Progenitor cell of endocrine pancreas (in vitro differentiated cells): Measurements from ENCODE around the gene PSMG3. TPM values are rescaled to one million over a fixed set of nuclear protein-coding genes. Genes with fewer than 3 reads are reported as not detected.

Experiments
- DNase-seq: peaks from one replicate; pipeline ENCODE4 v3.0.0; 2021; ENCODE audit warnings: low spot score; ENCODE audit not compliant: unreplicated experiment
- H3K27ac Mint-ChIP-seq: 2 replicates; pipeline ENCODE4 v1.8.0; 2021; ENCODE audit warnings: mild to moderate bottlenecking, moderate library complexity, mixed read lengths
- H3K27me3 Mint-ChIP-seq: 2 replicates; pipeline ENCODE4 v1.8.0; 2021; ENCODE audit warnings: mixed read lengths
- H3K36me3 Mint-ChIP-seq: 2 replicates; pipeline ENCODE4 v1.8.0; 2022; ENCODE audit warnings: mixed read lengths; ENCODE audit not compliant: insufficient read depth
- H3K4me1 Mint-ChIP-seq: 2 replicates; pipeline ENCODE4 v1.8.0; 2021; ENCODE audit warnings: low read depth, mixed read lengths
- H3K4me3 Mint-ChIP-seq: 2 replicates; pipeline ENCODE4 v1.8.0; 2021; ENCODE audit warnings: low read depth, mild to moderate bottlenecking, moderate library complexity, mixed read lengths
- H3K9me3 Mint-ChIP-seq: 2 replicates; pipeline ENCODE4 v1.8.0; 2021; ENCODE audit warnings: low read depth, mixed read lengths
- total RNA-seq: library from RNA; stranded (reverse); gene quantifications from 2 replicates; pipeline ENCODE4 v1.2.1, GENCODE V29; 2021
- TF ChIP-seq, protein P1 (sequence below): fragments of 200-600 bp; sonication (generic); IDR thresholded peaks from one replicate; pipeline ENCODE4 v1.5.0; 2021; ENCODE audit warnings: antibody characterized with exemption, mild to moderate bottlenecking; ENCODE audit not compliant: unreplicated experiment

Gene PSMG3
- total RNA-seq, 1 donor from 2014 or later = 29.1 TPM

DNA sequence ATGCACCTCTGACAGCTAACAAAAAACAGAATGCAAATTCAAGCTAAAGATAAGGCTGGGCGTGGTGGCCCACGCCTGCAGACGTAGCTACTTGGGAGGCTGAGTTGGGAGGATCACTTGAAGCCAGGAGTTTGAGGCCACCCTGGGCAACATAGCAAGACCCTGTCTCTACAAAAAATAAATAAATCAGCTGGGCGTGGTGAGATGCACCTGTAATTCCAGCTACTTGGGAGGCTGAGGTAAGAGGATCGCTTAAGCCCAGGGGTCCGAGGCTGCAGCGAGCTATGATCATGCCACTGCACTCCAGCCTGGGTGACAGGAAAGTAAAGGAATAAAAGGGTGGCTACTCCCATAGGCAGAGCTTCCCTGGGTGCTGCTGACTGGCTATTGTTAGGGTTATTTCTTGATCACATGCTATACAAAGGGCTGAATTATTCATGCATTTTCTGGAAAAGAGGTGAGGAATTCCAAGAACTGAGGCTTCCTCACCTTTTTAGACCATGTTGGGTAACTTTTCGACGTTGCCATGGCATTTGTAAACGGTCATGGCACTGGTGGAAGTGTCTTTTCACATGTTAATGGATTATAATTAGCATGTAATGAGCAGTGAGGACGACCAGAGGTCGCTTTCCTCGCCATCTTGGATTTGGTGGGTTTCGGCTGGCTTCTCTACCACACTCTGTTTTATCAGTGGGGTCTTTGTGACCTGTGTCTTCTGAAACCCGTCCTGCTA is 6.9 kb upstream of the PSMG3 start:
- TF ChIP-seq, protein P1, sequence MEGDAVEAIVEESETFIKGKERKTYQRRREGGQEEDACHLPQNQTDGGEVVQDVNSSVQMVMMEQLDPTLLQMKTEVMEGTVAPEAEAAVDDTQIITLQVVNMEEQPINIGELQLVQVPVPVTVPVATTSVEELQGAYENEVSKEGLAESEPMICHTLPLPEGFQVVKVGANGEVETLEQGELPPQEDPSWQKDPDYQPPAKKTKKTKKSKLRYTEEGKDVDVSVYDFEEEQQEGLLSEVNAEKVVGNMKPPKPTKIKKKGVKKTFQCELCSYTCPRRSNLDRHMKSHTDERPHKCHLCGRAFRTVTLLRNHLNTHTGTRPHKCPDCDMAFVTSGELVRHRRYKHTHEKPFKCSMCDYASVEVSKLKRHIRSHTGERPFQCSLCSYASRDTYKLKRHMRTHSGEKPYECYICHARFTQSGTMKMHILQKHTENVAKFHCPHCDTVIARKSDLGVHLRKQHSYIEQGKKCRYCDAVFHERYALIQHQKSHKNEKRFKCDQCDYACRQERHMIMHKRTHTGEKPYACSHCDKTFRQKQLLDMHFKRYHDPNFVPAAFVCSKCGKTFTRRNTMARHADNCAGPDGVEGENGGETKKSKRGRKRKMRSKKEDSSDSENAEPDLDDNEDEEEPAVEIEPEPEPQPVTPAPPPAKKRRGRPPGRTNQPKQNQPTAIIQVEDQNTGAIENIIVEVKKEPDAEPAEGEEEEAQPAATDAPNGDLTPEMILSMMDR = no peak
- peaks cover 7% of the 10 kb centered on the region for H3K4me1 Mint-ChIP-seq
- no peak overlapping the region for H3K27ac Mint-ChIP-seq
- peaks cover 8% of the 10 kb centered on the region for H3K27me3 Mint-ChIP-seq
- H3K9me3 Mint-ChIP-seq = peaks cover 3% of the 10 kb centered on the region
- no peak for DNase-seq
- no peak overlapping the region for H3K4me3 Mint-ChIP-seq
- H3K36me3 Mint-ChIP-seq = peaks cover 6% of the 10 kb centered on the region

GRCh38 chr7:1575809-1576208 is 6.0 kb upstream of the PSMG3 start:
- DNase-seq = no peak

GRCh38 chr7:1572111-1572822 is 2.4 kb upstream of the PSMG3 start:
- peak overlapping the region; percentile 81 for H3K4me3 Mint-ChIP-seq
- TF ChIP-seq, protein P1 = no peak

More at GRCh38 chr7:1575809-1576208, 6.0 kb upstream of the PSMG3 start:
- peaks cover 6% of the 10 kb centered on the region for H3K36me3 Mint-ChIP-seq
- H3K27ac Mint-ChIP-seq = no peak overlapping the region
- H3K4me3 Mint-ChIP-seq = no peak overlapping the region
- H3K27me3 Mint-ChIP-seq = peaks cover 8% of the 10 kb centered on the region
- peaks cover 3% of the 10 kb centered on the region for H3K9me3 Mint-ChIP-seq
- TF ChIP-seq, protein P1 = no peak
- H3K4me1 Mint-ChIP-seq = peaks cover 11% of the 10 kb centered on the region

GRCh38 chr7:1569440-1569832 is 396 bp downstream of the PSMG3 start:
- peaks cover 19% of the 10 kb centered on the region for H3K4me1 Mint-ChIP-seq
- H3K4me3 Mint-ChIP-seq = peak overlapping the region; percentile 75
- H3K27me3 Mint-ChIP-seq = no peaks in the 10 kb centered on the region
- no peak for DNase-seq
- TF ChIP-seq, protein P1 = no peak
- H3K9me3 Mint-ChIP-seq = no peaks in the 10 kb centered on the region
- H3K27ac Mint-ChIP-seq = peak overlapping the region; percentile 45
- peaks cover 9% of the 10 kb centered on the region for H3K36me3 Mint-ChIP-seq

More at GRCh38 chr7:1572111-1572822, 2.4 kb upstream of the PSMG3 start:
- Mint-ChIP-seq H3K36me3 (peaks cover 5% of the 10 kb centered on the region), H3K4me1 (peaks cover 16% of the 10 kb centered on the region), H3K27me3 (no peaks in the 10 kb centered on the region), H3K9me3 (no peaks in the 10 kb centered on the region), H3K27ac (no peak overlapping the region)
- no peak for DNase-seq

DNA sequence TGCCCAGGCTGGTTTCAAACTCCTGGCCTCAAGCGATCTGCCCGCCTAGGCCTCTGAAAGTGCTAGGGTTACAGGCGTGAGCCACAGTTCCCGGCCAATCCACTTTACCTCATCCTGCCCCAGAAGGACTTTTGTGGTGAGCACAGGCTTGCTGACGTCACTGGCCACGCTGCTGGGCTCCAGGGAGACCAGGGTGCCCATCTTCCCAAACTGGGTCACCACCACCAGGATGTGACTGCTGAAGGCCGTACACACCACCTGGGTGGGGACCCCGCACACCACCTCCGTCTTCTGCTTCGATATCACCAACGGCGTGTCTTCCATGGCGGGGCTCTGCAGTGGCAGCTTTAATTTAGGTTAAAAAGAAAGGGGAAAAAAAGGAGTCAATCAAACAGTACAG is 816 bp downstream of the PSMG3 start:
- Mint-ChIP-seq H3K27ac (peak overlapping the region; percentile 37), H3K9me3 (no peaks in the 10 kb centered on the region), H3K27me3 (no peaks in the 10 kb centered on the region), H3K4me1 (peaks cover 19% of the 10 kb centered on the region), H3K4me3 (peak overlapping the region; percentile 75), H3K36me3 (peaks cover 9% of the 10 kb centered on the region)
- TF ChIP-seq, protein P1 = no peak
- DNase-seq = no peak
